ENCODE results near the gene DNAJC7. TPM values are rescaled to one million over a fixed set of nuclear protein-coding genes. Genes with fewer than 3 reads are reported as not detected.

DNAJC7 gene
- total RNA-seq, 4 donors from 2014 or later, result 62.6 to 84.0 (median 65.6) TPM

DNA sequence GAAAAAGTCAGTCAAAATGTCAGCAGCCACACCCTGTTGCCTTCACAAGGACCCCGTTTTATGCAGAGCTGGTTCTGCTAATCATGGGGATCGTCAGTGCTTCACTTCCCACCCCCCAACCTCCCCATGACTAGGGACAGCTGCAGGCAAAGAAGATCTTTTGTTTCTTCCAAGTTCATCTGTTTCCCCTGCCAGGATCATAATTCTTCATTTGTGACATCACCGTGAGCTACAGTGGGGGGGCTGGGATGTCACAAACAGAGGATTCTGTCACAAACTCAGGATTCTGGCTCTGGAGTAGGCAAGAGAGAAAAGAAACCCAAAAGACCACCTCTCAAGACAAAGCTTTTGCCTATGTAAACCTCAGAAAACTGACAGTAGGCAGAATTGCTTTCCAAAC is 24.7 kb downstream of the DNAJC7 start:
- TF ChIP-seq, protein P1, sequence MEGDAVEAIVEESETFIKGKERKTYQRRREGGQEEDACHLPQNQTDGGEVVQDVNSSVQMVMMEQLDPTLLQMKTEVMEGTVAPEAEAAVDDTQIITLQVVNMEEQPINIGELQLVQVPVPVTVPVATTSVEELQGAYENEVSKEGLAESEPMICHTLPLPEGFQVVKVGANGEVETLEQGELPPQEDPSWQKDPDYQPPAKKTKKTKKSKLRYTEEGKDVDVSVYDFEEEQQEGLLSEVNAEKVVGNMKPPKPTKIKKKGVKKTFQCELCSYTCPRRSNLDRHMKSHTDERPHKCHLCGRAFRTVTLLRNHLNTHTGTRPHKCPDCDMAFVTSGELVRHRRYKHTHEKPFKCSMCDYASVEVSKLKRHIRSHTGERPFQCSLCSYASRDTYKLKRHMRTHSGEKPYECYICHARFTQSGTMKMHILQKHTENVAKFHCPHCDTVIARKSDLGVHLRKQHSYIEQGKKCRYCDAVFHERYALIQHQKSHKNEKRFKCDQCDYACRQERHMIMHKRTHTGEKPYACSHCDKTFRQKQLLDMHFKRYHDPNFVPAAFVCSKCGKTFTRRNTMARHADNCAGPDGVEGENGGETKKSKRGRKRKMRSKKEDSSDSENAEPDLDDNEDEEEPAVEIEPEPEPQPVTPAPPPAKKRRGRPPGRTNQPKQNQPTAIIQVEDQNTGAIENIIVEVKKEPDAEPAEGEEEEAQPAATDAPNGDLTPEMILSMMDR (IDR thresholded peaks at IDR 0.05), result no peak
- no peak for TF ChIP-seq POLR2A (IDR thresholded peaks at IDR 0.05)
- peaks cover 70 to 77% of the 10 kb centered on the region in 2 donors for H3K36me3 ChIP-seq
- 81 to 89% methylated on average over 3 of the region's 3 CpGs for WGBS, 2 donors
- no peak for DNase-seq
- H3K4me1 ChIP-seq, result no peaks in the 10 kb centered on the region
- no peaks in the 10 kb centered on the region for H3K9me3 ChIP-seq
- intact Hi-C loops (cut with DNase I), result no loop called here
- no peak overlapping the region for H3K4me3 ChIP-seq (replicated peaks in 1 of 3)
- no peaks in the 10 kb centered on the region for H3K27me3 ChIP-seq
- H3K27ac ChIP-seq, result no peak overlapping the region

DNA sequence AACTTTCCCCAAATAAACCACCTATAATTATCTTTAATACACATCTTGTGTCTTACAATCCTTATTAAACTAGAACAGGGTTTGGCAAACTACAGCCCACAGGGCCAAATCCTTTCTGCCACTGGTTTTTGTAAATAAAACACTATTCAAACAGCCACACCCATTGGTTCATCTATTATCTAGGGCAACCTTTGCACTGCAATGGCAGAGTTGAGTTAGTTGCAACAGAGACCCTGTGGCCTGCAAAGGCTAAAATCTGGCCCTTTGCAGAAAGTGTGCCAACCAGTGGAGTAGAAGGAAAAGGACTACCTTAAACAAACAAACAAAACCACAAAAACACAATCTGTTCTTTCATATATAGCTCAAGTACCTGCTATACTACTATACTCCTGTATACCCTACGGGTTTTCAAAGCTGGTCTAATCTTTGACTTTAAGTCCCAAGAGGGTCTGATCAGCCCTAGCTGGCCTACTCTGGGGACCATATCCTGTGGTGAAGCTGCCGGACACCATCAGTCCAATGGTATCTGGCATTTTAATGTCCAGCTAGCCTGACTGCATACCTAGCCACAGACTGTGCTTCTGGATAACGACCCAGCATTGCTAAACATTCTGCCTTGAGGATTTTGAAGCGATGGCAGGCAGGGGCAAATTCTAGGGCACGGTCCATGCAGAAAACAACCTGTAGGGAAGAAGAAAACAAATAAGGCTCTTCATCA is 27.4 kb downstream of the DNAJC7 start:
- Histone ChIP-seq H3K27ac (no peak overlapping the region), H3K36me3 (peaks cover 60 to 67% of the 10 kb centered on the region in 2 donors), H3K27me3 (no peaks in the 10 kb centered on the region), H3K4me3 (replicated peaks in 1 of 3) (no peak overlapping the region), H3K9me3 (no peaks in the 10 kb centered on the region), H3K4me1 (no peaks in the 10 kb centered on the region)
- intact Hi-C loops (cut with DNase I), result no loop called here
- no peak for DNase-seq
- 86 to 92% methylated on average over 5 of the region's 5 CpGs for WGBS, 2 donors
- no peak for TF ChIP-seq POLR2A (IDR thresholded peaks at IDR 0.05)
- TF ChIP-seq, protein P1 (IDR thresholded peaks at IDR 0.05), result no peak

DNA sequence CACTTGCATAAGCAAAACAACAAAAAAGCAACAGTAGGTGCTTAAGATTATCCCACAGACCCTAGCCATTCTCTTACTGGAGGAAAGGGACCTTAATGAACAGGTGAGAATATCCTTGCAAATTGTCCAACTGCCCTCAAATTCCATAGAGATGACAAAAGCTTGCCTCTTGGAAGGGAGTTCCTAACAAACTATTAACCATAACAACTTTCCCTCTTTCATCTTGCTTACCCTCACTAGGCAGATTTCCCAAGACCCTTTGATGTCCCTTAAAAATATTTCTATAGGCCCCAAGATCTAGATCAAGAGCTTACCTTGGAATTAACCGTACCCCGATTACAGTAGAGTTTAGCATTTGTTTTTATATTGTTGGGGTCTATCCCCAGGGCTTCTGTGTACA is 28.8 kb downstream of the DNAJC7 start:
- no peaks in the 10 kb centered on the region for H3K27me3 ChIP-seq
- H3K4me3 ChIP-seq (replicated peaks in 1 of 3), result no peak overlapping the region
- intact Hi-C loops (cut with DNase I), result no loop called here
- no peak for TF ChIP-seq POLR2A (IDR thresholded peaks at IDR 0.05)
- TF ChIP-seq, protein P1 (IDR thresholded peaks at IDR 0.05), result no peak
- no peak for DNase-seq
- WGBS, 2 donors, result 96 to 100% methylated on average over 2 of the region's 2 CpGs
- peaks cover 64 to 74% of the 10 kb centered on the region in 2 donors for H3K36me3 ChIP-seq
- H3K9me3 ChIP-seq, result no peaks in the 10 kb centered on the region
- H3K4me1 ChIP-seq, result no peaks in the 10 kb centered on the region
- H3K27ac ChIP-seq, result no peak overlapping the region

- TF ChIP-seq, protein P1 (IDR thresholded peaks at IDR 0.05), result no peak
- TF ChIP-seq POLR2A (IDR thresholded peaks at IDR 0.05), result no peak
- DNase-seq, result no peak
- peaks cover 64 to 75% of the 10 kb centered on the region in 2 donors for H3K36me3 ChIP-seq
- H3K4me3 ChIP-seq (replicated peaks in 1 of 3), result no peak overlapping the region
- no peaks in the 10 kb centered on the region for H3K27me3 ChIP-seq
- no peak overlapping the region for H3K27ac ChIP-seq
- intact Hi-C loops (cut with DNase I), result no loop called here
- H3K4me1 ChIP-seq, result no peaks in the 10 kb centered on the region
- 84 to 93% methylated on average over 3 of the region's 3 CpGs for WGBS, 2 donors
- H3K9me3 ChIP-seq, result no peaks in the 10 kb centered on the region
These were observed 29.6 kb downstream of the DNAJC7 start for GRCh38 chr17:41987642-41988041.

DNA sequence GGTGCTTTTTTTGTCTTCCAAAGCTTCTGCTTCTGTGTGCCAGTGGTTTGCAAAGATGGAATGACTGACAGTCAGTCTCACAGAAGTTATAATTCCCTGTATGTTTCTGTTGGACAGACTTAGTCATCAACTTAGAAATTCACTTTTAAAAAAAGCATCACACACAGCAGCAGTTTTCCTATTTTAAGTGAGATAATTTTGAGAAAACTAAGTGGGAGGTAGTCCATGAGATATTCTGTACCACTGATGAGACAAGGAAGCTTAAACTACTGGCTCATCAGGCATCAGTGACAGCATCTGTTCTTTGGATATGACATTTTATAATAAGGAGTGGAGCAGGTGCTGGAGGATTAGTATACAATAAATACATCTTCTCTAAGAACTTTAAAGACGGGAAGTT is 30.6 kb downstream of the DNAJC7 start:
- no peak for DNase-seq
- H3K4me3 ChIP-seq (replicated peaks in 1 of 3), result no peak overlapping the region
- WGBS, 2 donors, result 90 to 96% methylated on average over 1 of the region's 1 CpG
- H3K27ac ChIP-seq, result no peak overlapping the region
- H3K36me3 ChIP-seq, result peaks cover 62 to 75% of the 10 kb centered on the region in 2 donors
- TF ChIP-seq POLR2A (IDR thresholded peaks at IDR 0.05), result no peak
- TF ChIP-seq, protein P1 (IDR thresholded peaks at IDR 0.05), result no peak
- H3K4me1 ChIP-seq, result no peaks in the 10 kb centered on the region
- intact Hi-C loops (cut with DNase I), result no loop called here
- no peaks in the 10 kb centered on the region for H3K9me3 ChIP-seq
- no peaks in the 10 kb centered on the region for H3K27me3 ChIP-seq
